Activated T-helper 1 cell treated with anti-CD3 and anti-CD28 coated beads, Interleukin-12 subunit alpha, Interleukin-12 subunit beta, Interleukin-2, Interleukin-4 antibody, amounts not matched to agents 30 ng/mL and 10 ng/mL and 1 ng/mL, durations not matched to agents 14 hours and 24 hours and 36 hours (primary cell): ENCODE measurements around the gene IL1R2. TPM values are rescaled to one million over a fixed set of nuclear protein-coding genes. Genes with fewer than 3 reads are reported as not detected.

Source experiments
- DNase-seq: peaks from one replicate; pipeline ENCODE4 v3.0.0; 2021; ENCODE audit warnings: low spot score
- H3K27ac Mint-ChIP-seq: one replicate; pipeline ENCODE4 v1.8.0; 2021; ENCODE audit warnings: mild to moderate bottlenecking, mixed read lengths
- H3K27me3 Mint-ChIP-seq: one replicate; pipeline ENCODE4 v1.8.0; 2022; ENCODE audit warnings: mild to moderate bottlenecking, moderate library complexity, mixed read lengths; ENCODE audit not compliant: insufficient read depth
- H3K36me3 Mint-ChIP-seq: one replicate; pipeline ENCODE4 v1.8.0; 2021; ENCODE audit warnings: low read depth, mixed read lengths
- H3K4me1 Mint-ChIP-seq: one replicate; pipeline ENCODE4 v1.8.0; 2021; ENCODE audit warnings: low read depth, mixed read lengths
- H3K4me3 Mint-ChIP-seq: one replicate; pipeline ENCODE4 v1.8.0; 2021; ENCODE audit warnings: mild to moderate bottlenecking, moderate library complexity, mixed read lengths
- H3K9me3 Mint-ChIP-seq: one replicate; pipeline ENCODE4 v1.8.0; 2021; ENCODE audit warnings: mixed read lengths
- intact Hi-C: fragments of 100-400 bp; cut with micrococcal nuclease; formaldehyde crosslinking; loops from one replicate; pipeline ENCODE4 v1.15.1; 2024
- total RNA-seq: library from RNA; stranded (reverse); gene quantifications from 2 replicates; pipeline ENCODE4 v1.2.3, GENCODE V29; 2022

Gene IL1R2
- total RNA-seq, 1 donor from 2014 or later, result 1.3 TPM

DNA sequence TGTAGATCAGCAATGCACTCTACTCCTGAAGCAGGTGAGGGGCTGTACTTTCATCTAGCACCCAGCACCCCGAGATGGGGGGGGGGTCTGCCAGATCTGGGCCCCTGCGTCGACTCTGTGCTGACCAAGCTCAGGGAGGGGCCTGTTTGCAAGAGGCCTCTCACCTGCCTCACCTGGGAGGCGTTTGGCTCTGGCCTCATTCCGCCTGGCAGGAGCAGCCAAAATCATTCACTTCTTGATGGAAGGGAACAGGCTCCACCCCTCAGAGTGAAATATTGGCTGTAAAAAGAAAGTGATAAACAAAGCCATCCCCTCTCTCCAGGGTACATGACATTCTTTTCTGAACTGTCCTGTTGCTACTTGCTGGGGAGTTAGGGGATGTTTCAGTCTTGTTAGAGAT, 10.7 kb upstream of the IL1R2 start:
- Mint-ChIP-seq H3K27ac (no peak overlapping the region), H3K4me1 (no peaks in the 10 kb centered on the region), H3K4me3 (no peak overlapping the region), H3K36me3 (no peaks in the 10 kb centered on the region), H3K9me3 (no peaks in the 10 kb centered on the region), H3K27me3 (peaks cover 3% of the 10 kb centered on the region)
- DNase-seq, result no peak
- intact Hi-C loops, result no loop called here

DNA sequence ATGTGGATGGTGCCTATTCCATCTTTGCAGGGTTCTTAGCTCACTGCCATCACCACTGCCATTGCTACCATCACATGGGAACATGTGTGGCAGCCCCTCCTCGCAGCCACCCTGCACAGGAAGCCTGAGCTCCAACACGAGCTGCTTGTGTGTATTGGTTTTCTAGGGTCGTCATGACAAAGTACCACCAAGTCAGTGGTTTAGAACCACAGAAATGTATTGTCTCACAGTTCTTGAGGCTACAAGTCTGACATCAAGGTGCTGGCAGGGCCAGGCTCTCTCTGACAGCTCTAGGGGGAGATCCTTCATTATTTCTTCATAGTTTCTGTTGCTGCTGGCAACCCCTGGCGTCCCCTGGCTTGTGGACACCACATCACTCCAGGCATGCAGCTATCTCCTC, 10.3 kb upstream of the IL1R2 start:
- intact Hi-C loops, result no loop called here

DNA sequence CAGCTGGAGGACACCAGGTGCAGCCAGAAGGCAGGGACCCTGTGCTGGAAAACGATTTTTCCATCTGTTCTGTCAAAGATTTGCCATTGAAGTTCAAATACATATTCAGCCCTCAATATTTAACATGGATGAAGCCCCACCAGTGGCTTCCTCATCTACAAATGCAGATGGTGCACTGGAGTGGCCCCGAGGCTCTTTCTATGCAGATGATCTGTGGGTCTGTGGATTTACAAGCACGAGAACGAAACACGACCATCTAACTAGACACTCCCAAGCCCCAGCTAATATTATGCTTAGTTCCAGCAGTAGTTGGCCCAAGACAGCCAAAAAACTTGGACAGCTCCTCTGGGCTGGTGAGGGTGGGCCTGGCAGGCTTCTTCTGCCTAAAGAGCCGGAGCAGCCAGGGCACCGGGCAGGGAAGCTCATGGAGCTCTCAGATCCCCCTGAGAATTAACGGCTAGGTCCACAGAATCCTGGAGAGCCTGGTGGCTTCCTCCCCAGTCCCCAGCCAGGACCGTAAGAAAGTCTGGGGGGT, 9.2 kb upstream of the IL1R2 start:
- intact Hi-C loops, result no loop called here
- Mint-ChIP-seq H3K36me3 (no peaks in the 10 kb centered on the region), H3K4me3 (no peak overlapping the region), H3K27me3 (peaks cover 6% of the 10 kb centered on the region), H3K9me3 (no peaks in the 10 kb centered on the region), H3K27ac (no peak overlapping the region), H3K4me1 (peaks cover 7% of the 10 kb centered on the region)
- no peak for DNase-seq

More for the DNA sequence above, 10.3 kb upstream of the IL1R2 start:
- Mint-ChIP-seq H3K36me3 (no peaks in the 10 kb centered on the region), H3K4me3 (no peak overlapping the region), H3K27ac (no peak overlapping the region), H3K27me3 (peaks cover 3% of the 10 kb centered on the region), H3K4me1 (no peaks in the 10 kb centered on the region), H3K9me3 (no peaks in the 10 kb centered on the region)
- no peak for DNase-seq

- intact Hi-C loops, result no loop called here
- H3K9me3 Mint-ChIP-seq, result no peaks in the 10 kb centered on the region
- peaks cover 9% of the 10 kb centered on the region for H3K27me3 Mint-ChIP-seq
- no peak overlapping the region for H3K4me3 Mint-ChIP-seq
- peaks cover 7% of the 10 kb centered on the region for H3K4me1 Mint-ChIP-seq
- H3K27ac Mint-ChIP-seq, result no peak overlapping the region
- H3K36me3 Mint-ChIP-seq, result no peaks in the 10 kb centered on the region
- no peak for DNase-seq
Observed at GRCh38 chr2:101983486-101983885, 8.3 kb upstream of the IL1R2 start.

DNA sequence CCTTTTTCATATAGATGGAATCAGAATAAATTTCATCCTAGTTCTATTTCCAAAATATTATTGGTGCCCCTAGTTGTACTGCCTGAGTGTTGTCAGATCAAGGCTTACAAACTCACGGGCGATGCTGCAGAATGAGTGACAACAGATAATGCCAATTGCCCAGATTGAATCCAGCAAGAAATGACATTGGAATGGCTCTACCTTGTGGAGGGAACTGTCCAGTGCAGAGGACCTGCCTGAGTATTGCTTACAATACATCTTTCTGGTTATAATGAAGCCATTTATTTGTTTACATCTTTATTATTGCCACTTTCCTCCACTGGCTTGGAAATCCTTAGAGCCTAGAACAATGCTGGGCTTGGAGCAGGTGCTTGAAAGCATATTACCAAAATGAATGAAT, 7.8 kb upstream of the IL1R2 start:
- Mint-ChIP-seq H3K36me3 (no peaks in the 10 kb centered on the region), H3K4me1 (peaks cover 7% of the 10 kb centered on the region), H3K27ac (no peak overlapping the region), H3K4me3 (no peak overlapping the region), H3K27me3 (peaks cover 9% of the 10 kb centered on the region), H3K9me3 (no peaks in the 10 kb centered on the region)
- no peak for DNase-seq
- intact Hi-C loops, result no loop called here

- intact Hi-C loops, result no loop called here
- H3K36me3 Mint-ChIP-seq, result no peaks in the 10 kb centered on the region
- no peaks in the 10 kb centered on the region for H3K9me3 Mint-ChIP-seq
- peaks cover 7% of the 10 kb centered on the region for H3K4me1 Mint-ChIP-seq
- no peak overlapping the region for H3K27ac Mint-ChIP-seq
- H3K4me3 Mint-ChIP-seq, result no peak overlapping the region
- H3K27me3 Mint-ChIP-seq, result peaks cover 5% of the 10 kb centered on the region
- DNase-seq, result no peak
Observed at GRCh38 chr2:101984656-101985055, 7.1 kb upstream of the IL1R2 start.

DNA sequence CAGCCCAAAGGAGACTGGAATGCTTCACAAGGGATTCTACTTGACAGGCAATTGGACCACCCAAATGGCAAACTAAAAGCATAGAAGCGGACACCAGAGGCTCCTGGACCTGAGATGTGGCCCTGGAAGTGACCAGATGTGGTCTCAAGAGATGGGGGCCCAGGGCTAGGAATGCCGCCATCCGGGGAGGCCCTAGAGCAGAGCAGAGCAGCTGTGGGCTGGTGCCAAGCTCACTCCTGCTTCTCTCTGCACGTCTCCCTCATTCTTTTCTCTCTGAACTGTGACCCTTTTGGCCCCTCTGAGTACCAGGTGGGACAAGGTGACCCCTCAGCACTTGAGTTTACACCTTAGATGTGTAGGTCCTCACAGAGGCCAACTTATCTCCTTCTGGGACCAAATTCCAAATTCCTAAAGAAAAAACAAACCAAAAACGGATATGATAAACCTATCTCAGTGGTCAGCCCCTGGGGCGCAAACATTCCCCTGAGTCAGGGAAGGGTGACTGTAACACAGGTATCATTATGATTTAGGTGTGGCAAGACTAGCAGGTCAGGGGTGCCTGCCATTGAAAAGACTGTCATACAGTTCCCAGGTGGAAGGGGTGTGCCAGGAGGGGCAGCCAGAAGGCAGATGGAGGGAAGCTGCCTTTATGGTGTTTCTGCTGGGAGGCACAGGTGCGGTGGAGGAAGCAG, 6.5 kb upstream of the IL1R2 start:
- no peak for DNase-seq
- Mint-ChIP-seq H3K27ac (no peak overlapping the region), H3K4me1 (peaks cover 7% of the 10 kb centered on the region), H3K9me3 (no peaks in the 10 kb centered on the region), H3K27me3 (peaks cover 5% of the 10 kb centered on the region), H3K4me3 (no peak overlapping the region), H3K36me3 (no peaks in the 10 kb centered on the region)
- intact Hi-C loops, result no loop called here

GRCh38 chr2:101985793-101986164, 6.0 kb upstream of the IL1R2 start:
- intact Hi-C loops, result no loop called here
- H3K4me1 Mint-ChIP-seq, result peaks cover 7% of the 10 kb centered on the region
- H3K27me3 Mint-ChIP-seq, result peaks cover 8% of the 10 kb centered on the region
- H3K27ac Mint-ChIP-seq, result no peak overlapping the region
- no peaks in the 10 kb centered on the region for H3K36me3 Mint-ChIP-seq
- DNase-seq, result no peak
- H3K4me3 Mint-ChIP-seq, result no peak overlapping the region
- no peaks in the 10 kb centered on the region for H3K9me3 Mint-ChIP-seq

DNA sequence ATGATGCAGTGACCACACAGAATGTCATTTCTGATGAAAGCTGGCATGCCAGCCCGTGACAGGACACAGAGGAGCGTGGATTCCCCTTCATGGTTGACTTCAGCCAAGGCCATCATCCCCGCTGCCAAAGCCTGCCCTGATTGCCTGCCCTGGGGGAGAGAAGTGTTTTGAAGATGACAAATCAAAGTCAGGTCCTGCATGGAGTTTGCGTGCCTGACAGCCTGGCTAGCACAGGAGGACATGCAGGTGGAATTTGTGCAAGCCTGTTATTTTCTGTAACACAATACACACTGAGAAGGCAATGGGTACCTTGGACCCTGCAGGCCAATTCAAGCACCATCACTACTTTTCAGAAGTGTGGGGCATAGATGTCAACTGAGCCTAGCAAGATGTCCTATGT, 5.4 kb upstream of the IL1R2 start:
- Mint-ChIP-seq H3K4me3 (no peak overlapping the region), H3K36me3 (no peaks in the 10 kb centered on the region), H3K9me3 (no peaks in the 10 kb centered on the region), H3K4me1 (peaks cover 7% of the 10 kb centered on the region), H3K27ac (no peak overlapping the region), H3K27me3 (peaks cover 10% of the 10 kb centered on the region)
- no peak for DNase-seq
- intact Hi-C loops, result no loop called here

- H3K4me3 Mint-ChIP-seq, result no peak overlapping the region
- no peaks in the 10 kb centered on the region for H3K9me3 Mint-ChIP-seq
- no peak overlapping the region for H3K27ac Mint-ChIP-seq
- H3K36me3 Mint-ChIP-seq, result no peaks in the 10 kb centered on the region
- intact Hi-C loops, result no loop called here
- H3K4me1 Mint-ChIP-seq, result peaks cover 7% of the 10 kb centered on the region
- no peak for DNase-seq
- peaks cover 17% of the 10 kb centered on the region for H3K27me3 Mint-ChIP-seq
Observed at GRCh38 chr2:101986804-101987740, 4.7 kb upstream of the IL1R2 start.

- no peak for DNase-seq
- Mint-ChIP-seq H3K27me3 (peaks cover 19% of the 10 kb centered on the region), H3K9me3 (no peaks in the 10 kb centered on the region), H3K4me3 (no peak overlapping the region), H3K4me1 (peaks cover 7% of the 10 kb centered on the region), H3K27ac (no peak overlapping the region), H3K36me3 (no peaks in the 10 kb centered on the region)
- intact Hi-C loops, result no loop called here
Observed at GRCh38 chr2:101987832-101988231, 3.9 kb upstream of the IL1R2 start.

GRCh38 chr2:101988541-101988940, 3.2 kb upstream of the IL1R2 start:
- Mint-ChIP-seq H3K36me3 (no peaks in the 10 kb centered on the region), H3K27ac (no peak overlapping the region), H3K4me3 (no peak overlapping the region), H3K9me3 (no peaks in the 10 kb centered on the region), H3K27me3 (peaks cover 21% of the 10 kb centered on the region), H3K4me1 (peaks cover 7% of the 10 kb centered on the region)
- DNase-seq, result no peak
- intact Hi-C loops, result no loop called here
